ENCODE data around the gene FYN. TPM values are rescaled to one million over a fixed set of nuclear protein-coding genes. Genes with fewer than 3 reads are reported as not detected.

The FYN gene
- total and polyA plus RNA-seq, 2 of the 8 experiments (the other 6 are each of a cell fraction or from before 2014, with no cell fraction given) = 46.8 to 97.2 TPM

DNA sequence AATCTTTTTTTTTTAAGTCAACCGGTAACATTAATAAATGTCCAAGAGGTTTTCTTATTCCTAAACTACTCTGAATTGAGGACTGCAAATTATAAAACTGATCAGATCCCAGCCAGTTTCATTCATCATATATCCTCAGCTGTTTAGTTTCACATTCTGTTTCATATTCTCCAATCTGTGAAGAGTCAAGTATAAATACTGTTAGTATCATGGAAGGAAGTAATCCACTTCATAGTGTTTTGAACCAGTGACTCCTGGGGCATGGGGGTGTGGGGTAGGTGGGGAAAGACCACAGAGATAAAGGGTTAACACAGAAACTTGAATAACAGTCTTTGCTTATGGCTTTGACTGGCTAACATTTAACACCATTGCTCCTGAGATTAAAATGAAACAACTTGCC lies 69.9 kb downstream of the FYN start (continued):
- TF ChIP-seq JUN (IDR thresholded peaks at IDR 0.05; ENCODE audit: low read depth, low read length) (no peak), JUND (IDR thresholded peaks at IDR 0.05; ENCODE audit: low read length) (no peak), CHD2 (IDR thresholded peaks at IDR 0.05; ENCODE audit: low read length) (no peak), BACH1 (IDR thresholded peaks at IDR 0.05; ENCODE audit: low read length) (no peak), SRF (IDR thresholded peaks at IDR 0.05; ENCODE audit: low read depth, low read length) (no peak)
